ENCODE results near the gene KLHDC8A.
"Not testable (repeated sequence)": the region's sequence is repeated elsewhere in the genome, so short reads cannot be mapped to it uniquely, and the experiment has no call there.

The KLHDC8A gene

GRCh38 chr1:205317311-205317917, 39.3 kb downstream of the KLHDC8A start:
- DNase-seq, result peak; percentile 92

- DNase-seq, result no peak
Observed at GRCh38 chr1:205316161-205316566, 40.6 kb downstream of the KLHDC8A start.

- DNase-seq, result no peak
Observed at GRCh38 chr1:205315008-205315618, 41.6 kb downstream of the KLHDC8A start.

GRCh38 chr1:205313563-205314308, 43.0 kb downstream of the KLHDC8A start:
- DNase-seq, result peak; percentile 34

- DNase-seq, result no peak
Observed at GRCh38 chr1:205312866-205313562, 43.7 kb downstream of the KLHDC8A start.

- no peak for DNase-seq
Observed at GRCh38 chr1:205310976-205311704, 45.6 kb downstream of the KLHDC8A start.

- DNase-seq, result no peak
Observed at GRCh38 chr1:205309741-205310140, 47.0 kb downstream of the KLHDC8A start.

- no peak for DNase-seq
Observed at GRCh38 chr1:205306929-205307566, 49.7 kb downstream of the KLHDC8A start.

GRCh38 chr1:205304695-205305070, 52.0 kb downstream of the KLHDC8A start:
- DNase-seq, result no peak

GRCh38 chr1:205304046-205304694, 52.6 kb downstream of the KLHDC8A start:
- no peak for DNase-seq

- no peak for DNase-seq
Observed at GRCh38 chr1:205303247-205303888, 53.4 kb downstream of the KLHDC8A start.

- DNase-seq, result no peak
Observed at GRCh38 chr1:205301842-205302588, 54.7 kb downstream of the KLHDC8A start.

- DNase-seq, result peak; percentile 83
Observed at GRCh38 chr1:205301205-205301821, 55.4 kb downstream of the KLHDC8A start.

- DNase-seq, result no peak
Observed at GRCh38 chr1:205300149-205300548, 56.6 kb downstream of the KLHDC8A start.

- peak; percentile 60 for DNase-seq
Observed at GRCh38 chr1:205298191-205298994, 58.3 kb downstream of the KLHDC8A start.

- DNase-seq, result not testable (repeated sequence)
Observed at GRCh38 chr1:205297546-205298177, 59.1 kb downstream of the KLHDC8A start.

GRCh38 chr1:205296154-205296553, 60.6 kb downstream of the KLHDC8A start:
- DNase-seq, result no peak

- DNase-seq, result no peak
Observed at GRCh38 chr1:205294934-205295333, 61.8 kb downstream of the KLHDC8A start.

All from NCI-H510A (cell line).